GM12878 (cell line): ENCODE measurements around the gene MT3. TPM values are rescaled to one million over a fixed set of nuclear protein-coding genes. Genes with fewer than 3 reads are reported as not detected.

Experiments used
- ATF7 ChIP-seq: fragments of 450-650 bp; IDR thresholded peaks from 2 replicates; pipeline ENCODE4 v1.6.1; 2016; ENCODE audit warnings: low read depth, mild to moderate bottlenecking
- DPF2 ChIP-seq: fragments of 450-650 bp; IDR thresholded peaks from 2 replicates; pipeline ENCODE4 v1.6.1; 2017; ENCODE audit warnings: mild to moderate bottlenecking
- HDAC6 ChIP-seq: fragments of 200-600 bp; sonication (generic); IDR thresholded peaks from one replicate; pipeline ENCODE4 v1.8.0; 2017; ENCODE audit warnings: antibody characterized with exemption; ENCODE audit not compliant: unreplicated experiment
- IRF3 ChIP-seq: fragments of 450-650 bp; IDR thresholded peaks from 2 replicates; pipeline ENCODE4 v1.6.1; 2014; ENCODE audit warnings: mild to moderate bottlenecking
- MLLT1 ChIP-seq: fragments of 450-650 bp; IDR thresholded peaks from 2 replicates; pipeline ENCODE4 v1.6.1; 2016; ENCODE audit warnings: mild to moderate bottlenecking
- RELB ChIP-seq: fragments of 450-650 bp; IDR thresholded peaks from 2 replicates; pipeline ENCODE4 v1.6.1; 2017; ENCODE audit warnings: low read depth, mild to moderate bottlenecking, moderate library complexity
- TBL1XR1 ChIP-seq: IDR thresholded peaks from 2 replicates; pipeline ENCODE4 v1.6.1; 2012; ENCODE audit warnings: low read depth, low read length, improper control_type of control experiment
- USF1 ChIP-seq: IDR thresholded peaks from 2 replicates; pipeline ENCODE4 v1.6.1; 2011; ENCODE audit warnings: borderline replicate concordance, low read depth, mild to moderate bottlenecking, moderate library complexity, mixed read lengths, low read length; ENCODE audit not compliant: insufficient read depth; ENCODE audit errors: extremely low read length
- ZNF592 ChIP-seq: fragments of 450-650 bp; IDR thresholded peaks from 2 replicates; pipeline ENCODE4 v1.6.1; 2017; ENCODE audit warnings: mild to moderate bottlenecking, moderate library complexity
- polyA plus RNA-seq, 11 experiments: library from polyadenylated mRNA; depleted of rRNA in 4 of 11; unstranded in 6 of 11; stranded (reverse) in 5 of 11; fragments of >200 nt; fragmentation: Nextera tagmentation in 4 of 11; fragmentation: Illumina TruSeq in 1 of 11; extraction: Ambion mirVana in 4 of 11; extraction: Trizol in 1 of 11; gene quantifications; 1 replicate in 1 of 11; 2 replicates in 10 of 11; pipeline versions ENCODE4 v1.2.1 to v1.2.3, GENCODE V29; 2011 to 2016; ENCODE audit warnings: inconsistent platforms in 2 of 11, missing spikeins in 2 of 11, low read depth in 1 of 11
- total RNA-seq, 4 experiments: library from RNA; depleted of rRNA in 3 of 4; stranded (reverse); fragments of >200 nt in 3 of 4; fragmentation: Illumina TruSeq in 1 of 4; extraction: Trizol in 1 of 4; gene quantifications; 2 replicates each; pipeline versions ENCODE4 v1.2.1 to v1.2.3, GENCODE V29; 2013 to 2021

MT3 gene
- total and polyA plus RNA-seq, 10 of the 15 experiments (the other 5 are each of a cell fraction or from before 2014, with no cell fraction given) = 0.41 TPM; not detected in 9

- TF ChIP-seq TBL1XR1 (no peak), MLLT1 (no peak), HDAC6 (no peak), IRF3 (no peak), USF1 (no peak), RELB (no peak), ATF7 (no peak), DPF2 (no peak), ZNF592 (no peak)
These were observed 39.4 kb downstream of the MT3 start (continued) for GRCh38 chr16:56628486-56629350.
